NB4 (cell line): ENCODE data around the gene COL4A1.

ENCODE experiments used
- MYC ChIP-seq: IDR thresholded peaks from 2 replicates; pipeline ENCODE4 v1.6.1; 2011; ENCODE audit warnings: low read depth, low read length
- POLR2A ChIP-seq: IDR thresholded peaks from 2 replicates; pipeline ENCODE4 v1.6.1; 2011; ENCODE audit warnings: mild to moderate bottlenecking; ENCODE audit not compliant: insufficient read length; ENCODE audit errors: extremely low read depth
- TF ChIP-seq, protein P1 (sequence below): IDR thresholded peaks from one replicate; pipeline ENCODE4 v1.5.1; 2012; ENCODE audit warnings: low read depth, low read length
- TF ChIP-seq, protein P2 (sequence below): IDR thresholded peaks from 2 replicates; pipeline ENCODE4 v1.6.1; 2011; ENCODE audit warnings: low read depth, low read length

DNA sequence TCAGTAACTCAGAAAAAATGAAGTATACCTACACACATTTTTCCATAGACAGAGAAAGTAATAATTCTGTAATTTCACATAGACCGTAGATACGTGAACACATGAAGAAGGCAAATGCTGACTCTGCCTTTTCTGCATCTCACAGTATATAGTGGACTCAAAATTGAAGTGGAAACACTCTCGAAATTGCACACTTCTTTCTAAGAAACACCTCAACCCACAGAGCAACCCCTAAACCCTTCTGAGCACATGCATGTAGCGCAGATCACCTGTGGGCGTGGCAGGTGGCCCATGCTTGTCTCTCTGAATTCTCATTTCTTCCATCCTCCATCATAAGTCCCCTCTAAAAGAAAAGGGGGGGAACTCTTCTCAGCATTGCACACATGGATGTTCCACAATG lies 34.7 kb downstream of the COL4A1 start:
- no peak for TF ChIP-seq POLR2A
- TF ChIP-seq, protein P1, sequence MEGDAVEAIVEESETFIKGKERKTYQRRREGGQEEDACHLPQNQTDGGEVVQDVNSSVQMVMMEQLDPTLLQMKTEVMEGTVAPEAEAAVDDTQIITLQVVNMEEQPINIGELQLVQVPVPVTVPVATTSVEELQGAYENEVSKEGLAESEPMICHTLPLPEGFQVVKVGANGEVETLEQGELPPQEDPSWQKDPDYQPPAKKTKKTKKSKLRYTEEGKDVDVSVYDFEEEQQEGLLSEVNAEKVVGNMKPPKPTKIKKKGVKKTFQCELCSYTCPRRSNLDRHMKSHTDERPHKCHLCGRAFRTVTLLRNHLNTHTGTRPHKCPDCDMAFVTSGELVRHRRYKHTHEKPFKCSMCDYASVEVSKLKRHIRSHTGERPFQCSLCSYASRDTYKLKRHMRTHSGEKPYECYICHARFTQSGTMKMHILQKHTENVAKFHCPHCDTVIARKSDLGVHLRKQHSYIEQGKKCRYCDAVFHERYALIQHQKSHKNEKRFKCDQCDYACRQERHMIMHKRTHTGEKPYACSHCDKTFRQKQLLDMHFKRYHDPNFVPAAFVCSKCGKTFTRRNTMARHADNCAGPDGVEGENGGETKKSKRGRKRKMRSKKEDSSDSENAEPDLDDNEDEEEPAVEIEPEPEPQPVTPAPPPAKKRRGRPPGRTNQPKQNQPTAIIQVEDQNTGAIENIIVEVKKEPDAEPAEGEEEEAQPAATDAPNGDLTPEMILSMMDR: no peak
- TF ChIP-seq, protein P2, sequence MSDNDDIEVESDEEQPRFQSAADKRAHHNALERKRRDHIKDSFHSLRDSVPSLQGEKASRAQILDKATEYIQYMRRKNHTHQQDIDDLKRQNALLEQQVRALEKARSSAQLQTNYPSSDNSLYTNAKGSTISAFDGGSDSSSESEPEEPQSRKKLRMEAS: no peak
- TF ChIP-seq MYC: no peak
